Measurements from ENCODE around the gene TUBGCP2. TPM values are rescaled to one million over a fixed set of nuclear protein-coding genes. Genes with fewer than 3 reads are reported as not detected.

Gene TUBGCP2
- total RNA-seq, 4 donors from 2014 or later = 26.8 to 61.9 (median 44.4) TPM

GRCh38 chr10:133254421-133255120 is 54.1 kb downstream of the TUBGCP2 start:
- DNase-seq = no peak
- Histone ChIP-seq H3K4me1 (no peaks in the 10 kb centered on the region), H3K27ac (no peak overlapping the region), H3K27me3 (no peaks in the 10 kb centered on the region), H3K9me3 (no peaks in the 10 kb centered on the region), H3K36me3 (no peaks in the 10 kb centered on the region), H3K4me3 (no peak overlapping the region)
- intact Hi-C loops (cut with DNase I; ENCODE audit: low total_unique reads) = no loop called here
- no peak for TF ChIP-seq CTCF (IDR thresholded peaks at IDR 0.05)
- TF ChIP-seq POLR2A (IDR thresholded peaks at IDR 0.05) = no peak

GRCh38 chr10:133253361-133253955 is 55.2 kb downstream of the TUBGCP2 start:
- TF ChIP-seq CTCF (IDR thresholded peaks at IDR 0.05) = no peak
- TF ChIP-seq POLR2A (IDR thresholded peaks at IDR 0.05) = no peak
- intact Hi-C loops (cut with DNase I; ENCODE audit: low total_unique reads) = no loop called here
- Histone ChIP-seq H3K9me3 (no peaks in the 10 kb centered on the region), H3K27ac (no peak overlapping the region), H3K4me1 (no peaks in the 10 kb centered on the region), H3K4me3 (no peak overlapping the region), H3K36me3 (no peaks in the 10 kb centered on the region), H3K27me3 (no peaks in the 10 kb centered on the region)
- DNase-seq = no peak

GRCh38 chr10:133252223-133252552 is 56.5 kb downstream of the TUBGCP2 start:
- no peaks in the 10 kb centered on the region for H3K36me3 ChIP-seq
- DNase-seq = no peak
- no peaks in the 10 kb centered on the region for H3K4me1 ChIP-seq
- H3K4me3 ChIP-seq = no peak overlapping the region
- no peaks in the 10 kb centered on the region for H3K27me3 ChIP-seq
- no peak for TF ChIP-seq CTCF (IDR thresholded peaks at IDR 0.05)
- TF ChIP-seq POLR2A (IDR thresholded peaks at IDR 0.05) = no peak
- intact Hi-C loops (cut with DNase I; ENCODE audit: low total_unique reads) = no loop called here
- no peaks in the 10 kb centered on the region for H3K9me3 ChIP-seq
- no peak overlapping the region for H3K27ac ChIP-seq

- H3K9me3 ChIP-seq = no peaks in the 10 kb centered on the region
- intact Hi-C loops (cut with DNase I; ENCODE audit: low total_unique reads) = no loop called here
- no peaks in the 10 kb centered on the region for H3K27me3 ChIP-seq
- H3K27ac ChIP-seq = no peak overlapping the region
- H3K36me3 ChIP-seq = no peaks in the 10 kb centered on the region
- no peak for TF ChIP-seq CTCF (IDR thresholded peaks at IDR 0.05)
- no peak for TF ChIP-seq POLR2A (IDR thresholded peaks at IDR 0.05)
- no peak overlapping the region for H3K4me3 ChIP-seq
- no peaks in the 10 kb centered on the region for H3K4me1 ChIP-seq
- no peak for DNase-seq
These were observed 57.1 kb downstream of the TUBGCP2 start for GRCh38 chr10:133251388-133252222.
